NCI-H187 treated with DMSO at 0.1 percent for 48 hours (cell line): ENCODE data around the gene MUC5AC.

Source experiments
- DNase-seq: peaks from one replicate; lab custom pipeline; 2025; lab: John Stamatoyannopoulos, UW

Gene MUC5AC

GRCh38 chr11:1196516-1197391 is 39.0 kb downstream of the MUC5AC start:
- DNase-seq = no peak

GRCh38 chr11:1197431-1197885 is 39.7 kb downstream of the MUC5AC start:
- DNase-seq = no peak

- no peak for DNase-seq
These were observed 40.3 kb downstream of the MUC5AC start for GRCh38 chr11:1197886-1198560.

- no peak for DNase-seq
These were observed 40.9 kb downstream of the MUC5AC start for GRCh38 chr11:1198561-1199240.

- DNase-seq = no peak
These were observed 41.5 kb downstream of the MUC5AC start for GRCh38 chr11:1199241-1199750.

- no peak for DNase-seq
These were observed 42.2 kb downstream of the MUC5AC start for GRCh38 chr11:1199751-1200610.

- DNase-seq = no peak
These were observed 42.9 kb downstream of the MUC5AC start for GRCh38 chr11:1200611-1201191.

- DNase-seq = no peak
These were observed 43.8 kb downstream of the MUC5AC start for GRCh38 chr11:1201395-1202153.

- no peak for DNase-seq
These were observed 44.5 kb downstream of the MUC5AC start for GRCh38 chr11:1202154-1202775.

- DNase-seq = no peak
These were observed 45.2 kb downstream of the MUC5AC start for GRCh38 chr11:1202776-1203504.

- DNase-seq = no peak
These were observed 45.9 kb downstream of the MUC5AC start for GRCh38 chr11:1203505-1204271.

- no peak for DNase-seq
These were observed 46.8 kb downstream of the MUC5AC start for GRCh38 chr11:1204381-1205101.

GRCh38 chr11:1205121-1205986 is 47.6 kb downstream of the MUC5AC start:
- no peak for DNase-seq

GRCh38 chr11:1205987-1206331 is 48.2 kb downstream of the MUC5AC start:
- no peak for DNase-seq

- no peak for DNase-seq
These were observed 48.9 kb downstream of the MUC5AC start for GRCh38 chr11:1206391-1207271.
